ENCODE data around the gene VAMP2. TPM values are rescaled to one million over a fixed set of nuclear protein-coding genes. Genes with fewer than 3 reads are reported as not detected.

Gene VAMP2
- total RNA-seq, 4 donors from 2014 or later = 16.8 to 42.1 (median 21.2) TPM

DNA sequence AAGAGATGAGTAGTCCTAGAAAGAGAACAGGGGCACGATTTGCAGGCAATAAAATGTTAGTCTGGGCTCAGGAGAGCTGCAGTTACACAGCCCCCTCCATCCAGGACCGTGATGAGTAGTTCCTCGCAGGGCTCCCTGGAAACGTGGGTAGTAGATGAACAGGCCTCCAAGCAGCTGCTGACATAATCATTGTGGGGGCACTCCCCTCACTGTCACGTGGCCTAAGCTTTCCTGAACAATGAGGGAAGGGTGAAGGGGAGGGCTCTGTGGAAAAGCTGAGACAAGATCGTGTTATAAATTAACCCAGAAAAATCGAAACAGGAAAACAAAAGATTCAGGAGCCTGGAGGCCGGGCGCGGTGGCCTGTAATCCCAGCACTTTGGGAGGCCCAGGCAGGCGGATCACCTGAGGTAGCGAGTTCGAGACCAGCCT is 9.2 kb downstream of the VAMP2 start:
- DNase-seq (ENCODE audit: low spot score) (peak; percentile 69), ATAC-seq (ENCODE audit: low FRiP score) (peak; percentile 8)
- TF ChIP-seq, protein P1, sequence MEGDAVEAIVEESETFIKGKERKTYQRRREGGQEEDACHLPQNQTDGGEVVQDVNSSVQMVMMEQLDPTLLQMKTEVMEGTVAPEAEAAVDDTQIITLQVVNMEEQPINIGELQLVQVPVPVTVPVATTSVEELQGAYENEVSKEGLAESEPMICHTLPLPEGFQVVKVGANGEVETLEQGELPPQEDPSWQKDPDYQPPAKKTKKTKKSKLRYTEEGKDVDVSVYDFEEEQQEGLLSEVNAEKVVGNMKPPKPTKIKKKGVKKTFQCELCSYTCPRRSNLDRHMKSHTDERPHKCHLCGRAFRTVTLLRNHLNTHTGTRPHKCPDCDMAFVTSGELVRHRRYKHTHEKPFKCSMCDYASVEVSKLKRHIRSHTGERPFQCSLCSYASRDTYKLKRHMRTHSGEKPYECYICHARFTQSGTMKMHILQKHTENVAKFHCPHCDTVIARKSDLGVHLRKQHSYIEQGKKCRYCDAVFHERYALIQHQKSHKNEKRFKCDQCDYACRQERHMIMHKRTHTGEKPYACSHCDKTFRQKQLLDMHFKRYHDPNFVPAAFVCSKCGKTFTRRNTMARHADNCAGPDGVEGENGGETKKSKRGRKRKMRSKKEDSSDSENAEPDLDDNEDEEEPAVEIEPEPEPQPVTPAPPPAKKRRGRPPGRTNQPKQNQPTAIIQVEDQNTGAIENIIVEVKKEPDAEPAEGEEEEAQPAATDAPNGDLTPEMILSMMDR (IDR thresholded peaks at IDR 0.05) = no peak

DNA sequence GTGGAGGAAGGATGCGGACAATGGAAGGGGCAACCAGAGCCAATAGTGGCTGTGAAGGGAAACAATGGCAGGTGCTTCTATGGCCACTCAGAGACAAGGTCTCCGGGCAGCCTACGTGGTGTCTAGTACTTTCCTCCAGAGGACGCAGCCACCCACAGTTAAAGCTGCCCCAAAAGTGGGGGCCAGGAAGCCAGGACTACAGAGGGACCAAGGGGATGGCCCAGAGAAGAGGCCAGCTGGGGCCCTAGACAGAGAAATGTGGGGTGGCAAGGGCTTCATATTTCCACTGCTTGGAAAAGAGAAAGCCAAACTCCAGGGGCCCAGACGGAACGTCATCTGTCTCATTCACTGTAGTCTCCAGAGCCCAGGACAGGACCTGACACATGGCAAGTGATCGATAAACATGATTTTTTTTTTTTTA is 9.7 kb downstream of the VAMP2 start:
- DNase-seq (ENCODE audit: low spot score) (no peak), ATAC-seq (ENCODE audit: low FRiP score) (no peak)
- TF ChIP-seq, protein P1 (IDR thresholded peaks at IDR 0.05) = no peak

DNA sequence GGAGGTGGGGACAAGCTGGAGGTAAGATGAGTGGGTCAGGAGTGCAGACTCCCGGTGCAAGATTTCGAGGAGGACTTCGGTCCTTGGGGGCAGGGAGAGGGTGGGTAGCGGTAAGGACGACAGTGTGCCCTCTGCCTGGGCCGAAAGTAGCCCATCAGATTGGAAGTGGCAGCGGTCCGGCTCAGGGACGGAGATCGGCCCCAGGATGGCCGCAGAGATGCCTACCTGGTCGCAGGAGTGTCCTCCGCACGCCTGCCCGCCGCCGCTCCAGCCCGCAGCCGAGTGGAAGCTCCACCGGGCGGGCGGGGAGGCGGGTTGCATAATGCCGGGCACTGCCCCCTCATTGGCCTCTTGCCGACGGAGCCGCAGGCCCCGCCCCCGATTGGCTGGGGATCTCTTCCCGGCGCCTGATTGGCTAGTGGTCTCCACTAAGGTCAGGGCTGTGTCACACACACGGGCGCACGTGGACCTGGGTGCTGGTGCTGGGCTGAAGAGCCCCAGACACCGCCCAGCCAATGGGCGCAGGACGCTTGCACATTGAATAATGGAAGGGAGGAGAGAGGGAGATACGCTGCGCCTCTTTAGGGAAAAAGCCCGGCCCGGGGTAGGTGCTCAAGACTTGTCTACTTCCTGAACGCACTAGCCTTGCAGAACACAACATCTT is 10.5 kb downstream of the VAMP2 start, which contains the start of gene PER1:
Gene PER1, minus strand, starts transcription at position 293 of the 664 bp plus-strand sequence. CDS start 1,698 bp downstream, outside the sequence.
- TF ChIP-seq, protein P1 (IDR thresholded peaks at IDR 0.05) = no peak
- ATAC-seq (ENCODE audit: low FRiP score) (peak; percentile 48), DNase-seq (ENCODE audit: low spot score) (peak; percentile 89)

DNA sequence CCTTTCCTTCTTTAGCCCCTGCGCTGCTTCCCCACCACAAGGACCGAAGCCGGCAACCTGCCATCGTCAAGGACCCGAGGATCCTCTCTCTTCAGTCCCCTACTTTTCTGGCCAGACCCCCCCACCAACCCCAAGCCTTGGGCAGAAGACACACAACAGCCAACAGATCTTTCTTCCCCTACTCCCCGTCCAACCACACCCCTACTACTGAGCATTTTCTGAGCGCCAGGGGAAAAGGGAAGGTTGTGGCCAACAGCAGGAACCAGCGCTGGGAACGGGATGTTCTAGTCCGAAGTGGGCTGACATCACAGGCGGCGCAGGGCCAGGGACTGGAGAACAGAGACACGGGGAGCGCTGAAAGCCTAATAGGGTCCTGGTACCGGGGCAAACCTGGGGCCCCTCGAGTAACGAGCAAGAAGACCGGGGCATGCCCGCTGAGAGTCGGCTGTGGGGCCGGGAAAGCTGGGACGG is 11.1 kb downstream of the VAMP2 start:
- no peak for ATAC-seq (ENCODE audit: low FRiP score)
- DNase-seq (ENCODE audit: low spot score) = no peak
- TF ChIP-seq, protein P1 (IDR thresholded peaks at IDR 0.05) = no peak

DNA sequence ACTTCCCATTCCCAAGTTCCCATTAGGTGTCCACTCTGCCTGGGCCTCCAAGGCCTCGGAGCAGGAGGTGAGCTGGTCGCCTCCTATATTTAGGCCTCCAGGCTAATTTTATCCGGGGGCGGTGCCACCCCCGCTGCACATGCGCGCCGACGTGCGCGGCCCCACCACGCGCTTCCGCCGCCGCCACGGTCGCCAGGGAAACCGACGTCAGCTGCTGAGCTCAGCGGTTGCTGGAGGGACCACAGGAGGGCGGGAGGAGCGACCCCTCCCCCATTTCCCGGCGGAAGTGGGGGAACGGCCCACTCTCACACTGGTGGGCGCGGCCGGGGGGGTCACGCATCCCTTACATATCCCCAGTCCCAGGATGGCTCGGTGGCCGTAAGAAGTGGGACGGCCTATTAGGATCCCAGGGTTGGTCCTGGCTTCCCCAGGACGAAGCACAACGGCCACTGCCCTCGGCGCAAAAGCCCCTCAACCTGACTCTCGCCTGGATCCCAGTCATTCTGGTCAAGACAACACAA is 11.6 kb downstream of the VAMP2 start:
- ATAC-seq (ENCODE audit: low FRiP score) (peak; percentile 22), DNase-seq (ENCODE audit: low spot score) (peak; percentile 69)
- TF ChIP-seq, protein P1 (IDR thresholded peaks at IDR 0.05) = no peak

DNA sequence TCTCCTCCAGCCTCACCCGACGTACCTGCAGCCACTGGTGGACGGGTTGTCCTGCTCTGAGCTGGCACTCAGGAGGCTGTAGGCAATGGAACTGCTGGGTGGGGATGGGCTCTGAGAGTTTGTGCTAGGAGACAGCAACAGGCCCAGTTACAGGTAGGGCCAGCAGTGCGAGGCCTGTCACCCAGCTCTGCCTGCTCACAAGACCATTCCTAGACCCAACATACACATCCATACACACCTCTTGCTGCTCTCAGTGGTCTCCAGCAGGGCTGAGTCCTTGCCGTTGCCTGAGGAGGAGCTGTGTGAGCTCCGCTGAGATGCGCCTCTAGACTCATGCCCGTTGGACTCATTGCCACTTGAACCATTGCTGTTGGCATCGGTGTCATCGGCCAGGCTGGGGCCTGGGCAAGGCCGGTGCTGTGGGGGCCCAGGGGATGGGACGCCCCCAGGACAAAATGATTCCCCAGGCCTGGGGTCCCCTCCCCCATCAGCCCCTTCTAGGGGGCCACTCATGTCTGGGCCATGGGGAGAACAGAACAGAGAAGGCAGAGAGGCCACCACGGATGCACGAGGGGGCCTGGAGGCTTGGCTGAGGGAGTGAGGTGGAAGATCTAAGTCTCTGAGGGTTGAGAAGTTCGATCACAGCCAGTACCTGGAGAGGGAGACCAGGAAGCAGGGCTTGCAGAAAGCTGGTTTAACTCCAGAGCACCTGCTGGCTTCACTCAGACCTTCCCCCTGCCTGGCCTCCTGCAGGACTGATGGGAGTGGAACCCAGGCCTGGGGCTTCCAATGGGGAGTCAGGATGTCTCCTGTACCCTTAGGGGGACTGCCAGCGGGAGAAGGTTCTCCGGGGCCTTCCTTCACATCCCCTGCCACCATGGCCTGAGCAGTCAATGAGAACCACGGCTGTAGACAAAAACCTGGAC is 12.3 kb downstream of the VAMP2 start:
- TF ChIP-seq, protein P1 (IDR thresholded peaks at IDR 0.05) = no peak
- no peak for DNase-seq (ENCODE audit: low spot score)
- no peak for ATAC-seq (ENCODE audit: low FRiP score)

Data from omental fat pad (tissue), 4 donors.